Measurements from ENCODE around the gene TCF4. TPM values are rescaled to one million over a fixed set of nuclear protein-coding genes. Genes with fewer than 3 reads are reported as not detected.

Gene TCF4
- total RNA-seq, 1 experiment from 2014 or later = 0.42 TPM

- intact Hi-C loops (cut with micrococcal nuclease) = no loop called here
- H3K4me2 ChIP-seq (ENCODE audit: low read length) = no peak overlapping the region
- POLR2A ChIA-PET = no interaction called here
These were observed 3.8 kb downstream of the TCF4 start for GRCh38 chr18:55584201-55584600.

More at GRCh38 chr18:55584201-55584600, 3.8 kb downstream of the TCF4 start:
- Histone ChIP-seq H3K9me3 (ENCODE audit: control insufficient read depth in 1 of 2, insufficient read depth in 1 of 2, low read depth in 1 of 2, low read length in 2 of 2) (peaks cover 0 to 12% of the 10 kb centered on the region in 2 experiments; a peak in 2 of 4 replicates), H4K20me1 (ENCODE audit: insufficient read depth) (no peaks in the 10 kb centered on the region), H3K9ac (ENCODE audit: low read length) (no peak overlapping the region), H3K4me1 (ENCODE audit: control insufficient read depth in 1 of 2, insufficient read depth in 2 of 2, low read length in 2 of 2) (no peaks in the 10 kb centered on the region), H3K36me3 (ENCODE audit: control insufficient read depth in 1 of 2, insufficient read depth in 2 of 2, low read length in 2 of 2) (no peaks in the 10 kb centered on the region), H3K4me3 (replicated peaks in 1 of 2; ENCODE audit: low read depth in 1 of 2, low read length in 2 of 2) (no peak overlapping the region), H2AFZ (ENCODE audit: low read depth, low read length, poor library complexity, severe bottlenecking) (no peak overlapping the region), H3K27ac (ENCODE audit: low read depth, low read length) (no peak overlapping the region), H3K79me2 (ENCODE audit: insufficient read depth, low read length) (no peaks in the 10 kb centered on the region), H3K9me2 (ENCODE audit: insufficient read depth) (no peaks in the 10 kb centered on the region), H3K27me3 (ENCODE audit: insufficient read depth, low read length) (no peaks in the 10 kb centered on the region)
- ATAC-seq (no peak), DNase-seq (ENCODE audit: low read depth, low spot score) (no peak)
- BruUV-seq (replicated peaks) = no TSS peak
- ChIA-PET RAD21 (ENCODE audit: low non-redundant PET in 1 of 2, low total read pairs in 2 of 2, uncharacterized antibody in 2 of 2, unreplicated experiment in 2 of 2) (no interaction called here), CTCF (no interaction called here)
- TF ChIP-seq RAD21 (IDR thresholded peaks at IDR 0.05; ENCODE audit: low read depth) = no peak
- no peak for TF ChIP-seq POLR2AphosphoS5 (IDR thresholded peaks at IDR 0.05; ENCODE audit: low read depth, low read length)
- TF ChIP-seq POLR2A (IDR thresholded peaks at IDR 0.05; ENCODE audit: borderline replicate concordance, extremely low read depth, insufficient read depth, insufficient read length) = no peak
- no peak for TF ChIP-seq TCF7L2 (IDR thresholded peaks at IDR 0.05; ENCODE audit: borderline replicate concordance, extremely low read depth, insufficient read depth, insufficient read length)
- TF ChIP-seq YY1 (IDR thresholded peaks at IDR 0.05; ENCODE audit: extremely low read depth, insufficient replicate concordance, low read depth, low read length) = no peak
- no peak for TF ChIP-seq REST (IDR thresholded peaks at IDR 0.05; ENCODE audit: low read depth)
- no peak for TF ChIP-seq CTCF (IDR thresholded peaks at IDR 0.05 in 2 of 3, conservative IDR thresholded peaks at IDR 0.05 in 1 of 3; ENCODE audit: borderline replicate concordance in 1 of 3, insufficient read depth in 1 of 3, low read depth in 2 of 3, low read length in 2 of 3)
- TF ChIP-seq, protein P1, sequence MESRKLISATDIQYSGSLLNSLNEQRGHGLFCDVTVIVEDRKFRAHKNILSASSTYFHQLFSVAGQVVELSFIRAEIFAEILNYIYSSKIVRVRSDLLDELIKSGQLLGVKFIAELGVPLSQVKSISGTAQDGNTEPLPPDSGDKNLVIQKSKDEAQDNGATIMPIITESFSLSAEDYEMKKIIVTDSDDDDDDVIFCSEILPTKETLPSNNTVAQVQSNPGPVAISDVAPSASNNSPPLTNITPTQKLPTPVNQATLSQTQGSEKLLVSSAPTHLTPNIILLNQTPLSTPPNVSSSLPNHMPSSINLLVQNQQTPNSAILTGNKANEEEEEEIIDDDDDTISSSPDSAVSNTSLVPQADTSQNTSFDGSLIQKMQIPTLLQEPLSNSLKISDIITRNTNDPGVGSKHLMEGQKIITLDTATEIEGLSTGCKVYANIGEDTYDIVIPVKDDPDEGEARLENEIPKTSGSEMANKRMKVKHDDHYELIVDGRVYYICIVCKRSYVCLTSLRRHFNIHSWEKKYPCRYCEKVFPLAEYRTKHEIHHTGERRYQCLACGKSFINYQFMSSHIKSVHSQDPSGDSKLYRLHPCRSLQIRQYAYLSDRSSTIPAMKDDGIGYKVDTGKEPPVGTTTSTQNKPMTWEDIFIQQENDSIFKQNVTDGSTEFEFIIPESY (IDR thresholded peaks at IDR 0.05; ENCODE audit: extremely low read depth, insufficient replicate concordance, low read length) = no peak
- TF ChIP-seq JUND (IDR thresholded peaks at IDR 0.05) = no peak
- no peak for TF ChIP-seq EGR1 (IDR thresholded peaks at IDR 0.05; ENCODE audit: low read depth)
- no peak for TF ChIP-seq EZH2phosphoT487 (IDR thresholded peaks at IDR 0.05; ENCODE audit: borderline replicate concordance)
- no peak for TF ChIP-seq ZNF274 (IDR thresholded peaks at IDR 0.05; ENCODE audit: low read depth, low read length)
- no peak for TF ChIP-seq ZFX (IDR thresholded peaks at IDR 0.05)
- TF ChIP-seq SIN3A (IDR thresholded peaks at IDR 0.05; ENCODE audit: low read depth) = no peak
- TF ChIP-seq SP1 (IDR thresholded peaks at IDR 0.05; ENCODE audit: low read depth) = no peak
